ENCODE data around the gene BDNF. TPM values are rescaled to one million over a fixed set of nuclear protein-coding genes. Genes with fewer than 3 reads are reported as not detected.

Gene BDNF
- total and polyA plus RNA-seq, 4 donors: 0.38 to 1.6 (median 1.4) TPM

GRCh38 chr11:27646051-27646818 is 54.0 kb downstream of the BDNF start:
- no peak for ATAC-seq (ENCODE audit: insufficient read depth, low FRiP score)
- H3K9ac ChIP-seq (ENCODE audit: insufficient read depth in 1 of 2, low read length in 2 of 2): no peak overlapping the region
- 85 to 90% methylated on average over 9 of the region's 9 CpGs for WGBS, 2 donors
- H3K27me3 ChIP-seq (ENCODE audit: control insufficient read depth in 3 of 3, insufficient read depth in 3 of 3, low read length in 2 of 3): no peaks in the 10 kb centered on the region
- no peak overlapping the region for H3K27ac ChIP-seq (ENCODE audit: low read depth in 1 of 2, low read length in 1 of 2)
- TF ChIP-seq CTCF (IDR thresholded peaks at IDR 0.05; ENCODE audit: control extremely low read depth, extremely low read depth): no peak
- H3K9me3 ChIP-seq (ENCODE audit: control insufficient read depth in 4 of 4, insufficient read depth in 3 of 4, low read length in 3 of 4): no peaks in the 10 kb centered on the region
- no peak overlapping the region for H3K4me3 ChIP-seq
- H3K4me1 ChIP-seq (ENCODE audit: control insufficient read depth in 5 of 5, insufficient read depth in 5 of 5, low read length in 5 of 5): peaks cover 0 to 2% (median 0%) of the 10 kb centered on the region in 5 donors
- peaks cover 0 to 2% (median 0%) of the 10 kb centered on the region in 4 donors for H3K36me3 ChIP-seq (ENCODE audit: control insufficient read depth in 4 of 4, insufficient read depth in 4 of 4, low read length in 4 of 4)
- DNase-seq: no peak

GRCh38 chr11:27642954-27643353 is 57.3 kb downstream of the BDNF start:
- ATAC-seq (ENCODE audit: insufficient read depth, low FRiP score): no peak
- DNase-seq: no peak
- H3K9ac ChIP-seq (ENCODE audit: insufficient read depth in 1 of 2, low read length in 2 of 2): no peak overlapping the region
- peaks cover 0 to 2% (median 0%) of the 10 kb centered on the region in 5 donors for H3K4me1 ChIP-seq (ENCODE audit: control insufficient read depth in 5 of 5, insufficient read depth in 5 of 5, low read length in 5 of 5)
- no peak overlapping the region for H3K4me3 ChIP-seq
- 77 to 82% methylated on average over 2 of the region's 2 CpGs for WGBS, 2 donors
- H3K9me3 ChIP-seq (ENCODE audit: control insufficient read depth in 4 of 4, insufficient read depth in 3 of 4, low read length in 3 of 4): no peaks in the 10 kb centered on the region
- H3K27ac ChIP-seq (ENCODE audit: low read depth in 1 of 2, low read length in 1 of 2): no peak overlapping the region
- H3K36me3 ChIP-seq (ENCODE audit: control insufficient read depth in 4 of 4, insufficient read depth in 4 of 4, low read length in 4 of 4): peaks cover 0 to 2% (median 0%) of the 10 kb centered on the region in 4 donors
- TF ChIP-seq CTCF (IDR thresholded peaks at IDR 0.05; ENCODE audit: control extremely low read depth, extremely low read depth): no peak
- H3K27me3 ChIP-seq (ENCODE audit: control insufficient read depth in 3 of 3, insufficient read depth in 3 of 3, low read length in 2 of 3): no peaks in the 10 kb centered on the region

- no peaks in the 10 kb centered on the region for H3K9me3 ChIP-seq (ENCODE audit: control insufficient read depth in 4 of 4, insufficient read depth in 3 of 4, low read length in 3 of 4)
- no peak overlapping the region for H3K4me3 ChIP-seq
- no peak overlapping the region for H3K9ac ChIP-seq (ENCODE audit: insufficient read depth in 1 of 2, low read length in 2 of 2)
- no peak for TF ChIP-seq CTCF (IDR thresholded peaks at IDR 0.05; ENCODE audit: control extremely low read depth, extremely low read depth)
- peaks cover 0 to 2% (median 0%) of the 10 kb centered on the region in 4 donors for H3K36me3 ChIP-seq (ENCODE audit: control insufficient read depth in 4 of 4, insufficient read depth in 4 of 4, low read length in 4 of 4)
- no peak overlapping the region for H3K27ac ChIP-seq (ENCODE audit: low read depth in 1 of 2, low read length in 1 of 2)
- ATAC-seq (ENCODE audit: insufficient read depth, low FRiP score): no peak
- no peak for DNase-seq
- no peaks in the 10 kb centered on the region for H3K27me3 ChIP-seq (ENCODE audit: control insufficient read depth in 3 of 3, insufficient read depth in 3 of 3, low read length in 2 of 3)
- H3K4me1 ChIP-seq (ENCODE audit: control insufficient read depth in 5 of 5, insufficient read depth in 5 of 5, low read length in 5 of 5): peaks cover 0 to 1% (median 0%) of the 10 kb centered on the region in 5 donors
These were observed 59.3 kb downstream of the BDNF start for GRCh38 chr11:27640954-27641353.
